Measurements from ENCODE around the gene STK17A.
"Not testable (repeated sequence)": the region's sequence is repeated elsewhere in the genome, so short reads cannot be mapped to it uniquely, and the experiment has no call there.

Gene STK17A

GRCh38 chr7:43569424-43569823, 13.5 kb upstream of the STK17A start:
- DNase-seq (ENCODE audit: low read depth) = no peak

- DNase-seq (ENCODE audit: low read depth) = no peak
These were observed 12.1 kb upstream of the STK17A start for GRCh38 chr7:43570688-43571365.

- peak; percentile 100 for DNase-seq (ENCODE audit: low read depth)
These were observed 10.3 kb upstream of the STK17A start for GRCh38 chr7:43572516-43573049.

DNA sequence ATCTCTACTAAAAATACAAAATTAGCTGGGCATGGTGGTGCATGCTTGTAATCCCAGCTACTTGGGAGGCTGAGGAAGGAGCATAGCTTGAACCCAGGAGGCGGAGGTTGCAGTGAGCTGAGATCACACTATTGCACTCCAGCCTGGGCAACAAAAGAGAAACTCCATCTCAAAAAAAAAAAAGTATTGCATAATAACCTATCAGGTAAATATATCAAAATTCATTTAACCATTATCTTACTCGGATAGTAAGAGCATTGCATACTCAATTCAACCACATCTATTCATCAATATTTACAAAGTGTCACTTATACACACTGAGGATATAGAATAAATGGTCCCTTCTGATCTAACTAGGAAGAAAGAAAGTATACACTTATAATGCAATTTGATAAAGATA, 9.1 kb upstream of the STK17A start:
- DNase-seq (ENCODE audit: low read depth) = not testable (repeated sequence)

- no peak for DNase-seq (ENCODE audit: low read depth)
These were observed 7.4 kb upstream of the STK17A start for GRCh38 chr7:43575506-43575905.

DNA sequence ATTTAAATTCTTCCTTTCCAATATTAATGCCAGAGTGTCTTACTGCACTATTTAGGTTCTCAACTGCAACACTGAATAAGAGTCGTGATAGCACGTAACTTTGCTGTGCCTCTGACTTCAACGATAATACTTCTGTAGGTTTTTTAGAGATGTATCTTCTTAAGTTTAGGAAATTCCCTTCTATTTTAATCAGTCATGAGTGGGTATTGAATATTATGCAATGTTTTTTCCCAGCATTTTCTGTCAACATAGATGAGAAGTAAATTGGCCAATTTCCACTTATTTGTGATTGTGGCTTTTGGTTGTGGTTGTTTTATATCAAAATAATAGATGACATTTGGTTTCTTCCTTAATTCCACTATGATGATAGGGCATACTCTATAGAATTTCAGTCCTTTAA, 6.7 kb upstream of the STK17A start:
- DNase-seq (ENCODE audit: low read depth) = no peak

DNA sequence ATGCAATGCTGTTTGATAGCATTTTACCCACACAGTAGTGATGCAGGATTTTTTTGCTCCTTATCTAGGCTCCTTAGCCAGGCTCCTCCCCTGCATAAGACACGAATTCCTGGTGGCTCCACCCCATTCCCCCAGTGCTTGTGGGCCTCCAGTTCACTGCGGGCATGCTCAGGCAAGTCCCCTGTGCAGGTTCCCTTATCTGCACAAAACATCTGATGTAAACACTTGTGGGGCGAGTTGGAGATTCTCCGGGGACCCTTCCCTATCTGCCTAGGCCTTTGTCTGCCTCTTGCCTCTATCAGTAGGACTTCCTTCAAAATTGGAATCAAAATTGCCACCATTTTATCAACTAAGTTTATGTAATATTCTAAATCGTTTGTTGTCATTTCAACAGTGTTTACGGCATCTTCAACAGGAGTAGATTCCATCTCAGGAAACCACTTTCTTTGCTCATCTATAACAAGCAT, 5.4 kb upstream of the STK17A start:
- no peak for DNase-seq (ENCODE audit: low read depth)

- DNase-seq (ENCODE audit: low read depth) = no peak
These were observed 701 bp downstream of the STK17A start for GRCh38 chr7:43583424-43584194.

DNA sequence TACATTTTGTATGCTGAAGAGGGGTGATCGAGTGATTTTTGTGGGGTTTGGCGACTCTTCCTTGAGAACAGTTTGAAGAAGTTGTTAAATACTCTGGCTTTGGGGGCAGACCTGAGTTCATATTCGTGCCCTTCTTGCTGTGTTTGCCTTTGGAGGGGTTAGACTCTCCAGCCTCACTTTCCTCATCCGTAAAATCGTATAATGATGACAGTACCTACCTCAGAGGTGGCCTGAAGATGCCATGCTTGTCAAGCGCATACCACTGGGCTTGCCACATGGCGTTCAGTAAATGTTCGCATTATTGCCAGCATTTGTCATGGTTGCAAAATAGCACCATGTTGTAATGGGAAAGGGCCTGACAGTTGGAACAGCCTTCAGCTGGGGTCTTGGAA, 1.3 kb downstream of the STK17A start:
- DNase-seq (ENCODE audit: low read depth) = peak; percentile 70

DNA sequence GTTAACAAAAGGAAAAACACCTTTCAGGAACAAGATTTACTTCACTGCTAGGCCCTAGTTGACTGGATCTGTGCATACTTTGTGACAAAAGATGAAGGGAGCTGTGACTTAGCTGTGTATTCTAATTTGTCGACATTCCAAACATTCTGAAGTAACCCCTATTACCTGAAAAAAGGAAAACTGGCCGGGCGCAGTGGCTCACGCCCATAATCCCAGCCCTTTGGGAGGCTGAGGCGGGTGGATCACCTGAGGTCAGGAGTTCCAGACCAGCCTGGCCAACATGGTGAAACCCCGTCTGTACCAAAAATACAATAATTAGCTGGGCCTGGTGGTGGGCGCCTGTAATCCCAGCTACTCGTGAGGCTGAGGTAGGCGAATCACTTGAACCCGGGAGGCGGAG, 1.8 kb downstream of the STK17A start:
- DNase-seq (ENCODE audit: low read depth) = not testable (repeated sequence)

GRCh38 chr7:43585562-43585961, 2.7 kb downstream of the STK17A start:
- no peak for DNase-seq (ENCODE audit: low read depth)

- peak; percentile 36 for DNase-seq (ENCODE audit: low read depth)
These were observed 3.5 kb downstream of the STK17A start for GRCh38 chr7:43586251-43586900.

GRCh38 chr7:43588477-43589132, 5.7 kb downstream of the STK17A start:
- no peak for DNase-seq (ENCODE audit: low read depth)

DNA sequence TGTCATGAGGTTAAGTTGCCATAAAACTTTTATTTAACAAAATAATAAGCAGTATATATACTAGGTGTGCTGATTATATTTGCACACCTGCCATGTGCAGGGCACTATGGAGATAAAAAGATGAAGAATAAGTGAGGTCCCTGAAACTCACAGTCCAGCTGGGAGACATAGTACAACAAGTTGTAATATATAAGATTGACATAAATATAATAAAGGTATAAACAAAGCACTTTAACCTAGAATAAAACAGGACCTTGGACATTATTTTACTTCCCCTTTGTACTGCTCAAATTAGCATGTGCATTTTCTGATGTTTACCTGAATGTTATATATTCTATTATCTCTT, 6.2 kb downstream of the STK17A start:
- no peak for DNase-seq (ENCODE audit: low read depth)

DNA sequence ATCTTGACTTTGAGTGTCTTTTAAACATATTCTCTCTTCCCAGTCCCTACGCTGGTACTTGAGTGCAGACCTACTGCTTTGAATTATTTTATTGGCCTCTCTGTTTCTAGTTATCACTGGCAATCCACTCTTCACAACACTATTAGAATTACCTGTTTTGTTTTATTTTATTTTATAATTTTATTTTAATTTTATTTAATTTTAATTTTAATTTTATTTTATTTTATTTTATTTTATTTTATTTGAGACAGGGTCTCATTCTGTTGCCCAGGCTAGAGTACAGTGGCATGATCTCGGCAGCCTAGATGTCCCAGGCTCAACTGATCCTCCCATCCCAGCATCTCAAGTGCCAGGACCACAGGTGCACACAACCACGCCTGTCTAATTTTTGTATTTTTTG, 6.8 kb downstream of the STK17A start:
- DNase-seq (ENCODE audit: low read depth) = no peak

- DNase-seq (ENCODE audit: low read depth) = no peak
These were observed 8.1 kb downstream of the STK17A start for GRCh38 chr7:43590862-43591557.

DNA sequence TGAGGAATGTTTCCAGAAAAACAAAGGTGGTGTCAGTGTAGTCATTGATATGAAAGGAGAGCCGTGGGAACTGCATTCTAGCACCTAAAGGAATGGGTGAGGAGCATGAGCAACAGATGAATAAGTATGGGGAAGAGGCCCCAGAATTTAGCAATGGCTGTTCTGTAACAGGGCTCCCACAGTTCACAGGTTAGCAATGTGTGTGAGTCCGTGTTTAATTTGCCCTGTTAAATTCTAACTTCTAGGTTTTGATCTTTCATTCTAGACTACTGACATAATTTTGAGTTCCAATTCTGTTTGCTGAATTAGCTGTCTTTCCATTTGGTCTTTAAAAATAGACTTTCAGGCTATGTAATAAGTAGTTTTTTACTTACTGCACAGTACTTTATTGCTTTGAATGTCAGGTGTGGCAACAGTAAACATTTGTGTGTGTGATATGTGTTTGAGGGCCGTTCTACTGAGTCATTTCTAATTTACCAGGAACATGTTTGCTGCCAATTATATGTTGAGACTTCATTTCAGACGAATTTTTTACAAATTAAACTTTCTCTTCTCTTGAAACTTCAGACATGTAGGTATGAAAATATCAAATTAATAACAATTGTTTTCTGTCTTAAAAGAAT, 8.8 kb downstream of the STK17A start:
- no peak for DNase-seq (ENCODE audit: low read depth)

GRCh38 chr7:43592326-43592725, 9.4 kb downstream of the STK17A start:
- no peak for DNase-seq (ENCODE audit: low read depth)

DNA sequence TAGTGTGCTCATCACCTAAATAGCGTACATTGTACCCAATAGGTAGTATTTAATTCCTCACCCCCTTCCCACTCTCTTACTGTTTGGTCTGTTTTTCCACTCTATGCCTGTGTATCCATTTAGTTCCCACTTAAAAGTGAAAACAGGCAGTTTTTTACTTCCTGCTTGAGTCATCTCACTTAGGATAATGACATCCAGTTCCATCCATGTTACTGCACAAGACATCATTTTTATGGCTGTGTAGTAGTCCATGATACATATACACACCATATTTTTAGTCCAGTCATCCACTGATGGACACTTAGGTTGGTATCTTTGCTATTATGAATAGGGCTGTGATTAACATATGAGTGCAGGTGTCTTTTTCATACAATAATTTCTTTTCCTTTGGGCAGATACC, 10.1 kb downstream of the STK17A start:
- no peak for DNase-seq (ENCODE audit: low read depth)

GRCh38 chr7:43594020-43594419, 11.1 kb downstream of the STK17A start:
- DNase-seq (ENCODE audit: low read depth) = no peak

GRCh38 chr7:43596426-43596825, 13.5 kb downstream of the STK17A start:
- not testable (repeated sequence) for DNase-seq (ENCODE audit: low read depth)
